DOHH2 (cell line): ENCODE measurements around the gene FGF21.

Experiments
- H3F3A ChIP-seq: fragments of 200-600 bp; sonication (generic), shearing (Covaris generic); 2 replicates; pipeline ENCODE4 v1.6.0; 2016; ENCODE audit warnings: antibody characterized with exemption, mild to moderate bottlenecking; ENCODE audit not compliant: control insufficient read depth, insufficient read depth
- H3K27ac ChIP-seq: fragments of 200-600 bp; sonication (generic); 2 replicates; pipeline ENCODE4 v1.5.1; 2014; ENCODE audit warnings: low read depth, mild to moderate bottlenecking, low read length, moderate library complexity
- H3K27me3 ChIP-seq: fragments of 200-600 bp; sonication (generic); 2 replicates; pipeline ENCODE4 v1.6.1; 2014; ENCODE audit warnings: mild to moderate bottlenecking, low read length, mixed read lengths; ENCODE audit not compliant: control insufficient read depth
- H3K36me3 ChIP-seq: fragments of 200-600 bp; sonication (generic); 2 replicates; pipeline ENCODE4 v1.6.1; 2014; ENCODE audit warnings: mild to moderate bottlenecking, low read length, moderate library complexity, mixed read lengths; ENCODE audit not compliant: control insufficient read depth
- H3K4me1 ChIP-seq: fragments of 200-600 bp; sonication (generic); 2 replicates; pipeline ENCODE4 v1.6.1; 2014; ENCODE audit warnings: mild to moderate bottlenecking, low read length, mixed read lengths; ENCODE audit not compliant: control insufficient read depth
- H3K4me2 ChIP-seq: fragments of 200-600 bp; sonication (generic); 2 replicates; pipeline ENCODE4 v1.6.0; 2014; ENCODE audit warnings: mild to moderate bottlenecking, low read length, moderate library complexity
- H3K4me3 ChIP-seq: fragments of 200-600 bp; sonication (generic); 2 replicates; pipeline ENCODE4 v1.5.1; 2014; ENCODE audit warnings: mild to moderate bottlenecking, low read length, mixed read lengths
- H3K79me2 ChIP-seq: fragments of 200-600 bp; sonication (generic); 2 replicates; pipeline ENCODE4 v1.6.1; 2014; ENCODE audit warnings: mild to moderate bottlenecking, low read length, mixed read lengths; ENCODE audit not compliant: control insufficient read depth
- H3K9me2 ChIP-seq: fragments of 200-600 bp; sonication (generic); replicated peaks from 2 replicates; pipeline ENCODE4 v1.6.1; 2014; ENCODE audit warnings: mild to moderate bottlenecking, low read length, mixed read lengths; ENCODE audit not compliant: control insufficient read depth
- H3K9me3 ChIP-seq: fragments of 200-600 bp; sonication (generic); 2 replicates; pipeline ENCODE4 v1.6.1; 2014; ENCODE audit warnings: antibody characterized with exemption, low read length, mixed read lengths; ENCODE audit not compliant: control insufficient read depth, insufficient read depth
- H4K20me1 ChIP-seq: fragments of 200-600 bp; sonication (generic); 2 replicates; pipeline ENCODE4 v1.6.0; 2014; ENCODE audit warnings: low read depth, mild to moderate bottlenecking, antibody characterized with exemption, low read length, moderate library complexity; ENCODE audit not compliant: control insufficient read depth, insufficient read depth
- CTCF ChIP-seq: fragments of 200-600 bp; sonication (generic); IDR thresholded peaks from one replicate; pipeline ENCODE4 v1.5.1; 2014; ENCODE audit warnings: antibody characterized with exemption, mild to moderate bottlenecking, low read depth, low read length; ENCODE audit not compliant: poor library complexity, severe bottlenecking
- EZH2phosphoT487 ChIP-seq: fragments of 200-600 bp; sonication (generic); IDR thresholded peaks from 2 replicates; pipeline ENCODE4 v1.6.1; 2017; ENCODE audit warnings: borderline replicate concordance, mild to moderate bottlenecking, antibody characterized with exemption, low read length, moderate library complexity, mixed read lengths

The FGF21 gene

DNA sequence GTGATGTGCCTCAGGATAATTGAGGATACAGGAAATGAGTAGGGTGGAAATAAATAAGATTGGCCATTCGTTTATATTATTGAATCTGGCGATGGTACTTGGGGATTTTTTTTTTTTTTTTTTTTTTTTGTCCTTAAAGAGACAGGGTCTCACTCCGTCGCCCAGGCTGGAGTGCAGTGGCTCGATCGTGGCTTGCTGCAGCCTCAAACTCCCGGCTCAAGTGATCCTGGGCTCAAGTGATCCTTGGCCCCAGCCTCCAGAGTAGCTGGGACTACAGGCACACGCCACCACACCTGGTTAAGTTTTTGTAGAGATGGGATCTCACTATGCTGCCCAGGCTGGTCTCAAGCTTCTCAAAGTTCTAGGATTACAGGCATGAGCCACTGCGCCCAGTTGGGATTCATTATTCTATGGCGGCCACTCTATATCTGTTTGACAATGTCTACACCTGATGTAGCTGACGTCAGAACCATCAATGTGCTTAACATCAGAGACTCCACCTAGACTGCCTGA, 33.1 kb upstream of the FGF21 start:
- H3K4me3 ChIP-seq = no peak overlapping the region
- H3K9me3 ChIP-seq = peaks cover 15% of the 10 kb centered on the region
- peaks cover 43% of the 10 kb centered on the region for H3K4me1 ChIP-seq
- H3K27ac ChIP-seq = no peak overlapping the region
- no peaks in the 10 kb centered on the region for H4K20me1 ChIP-seq
- peaks cover 15% of the 10 kb centered on the region for H3K36me3 ChIP-seq
- no peaks in the 10 kb centered on the region for H3K79me2 ChIP-seq
- TF ChIP-seq CTCF = no peak
- TF ChIP-seq EZH2phosphoT487 = no peak
- H3K4me2 ChIP-seq = no peak overlapping the region
- H3F3A ChIP-seq = peaks cover 9% of the 10 kb centered on the region
- no peaks in the 10 kb centered on the region for H3K27me3 ChIP-seq
- H3K9me2 ChIP-seq = no peaks in the 10 kb centered on the region

GRCh38 chr19:48724796-48725753, 30.2 kb upstream of the FGF21 start:
- H3K9me3 ChIP-seq = peaks cover 16% of the 10 kb centered on the region
- H3K27me3 ChIP-seq = no peaks in the 10 kb centered on the region
- peak overlapping the region; percentile 61 for H3K4me2 ChIP-seq
- peak overlapping the region; percentile 80 for H3K27ac ChIP-seq
- H3K79me2 ChIP-seq = no peaks in the 10 kb centered on the region
- no peaks in the 10 kb centered on the region for H3K9me2 ChIP-seq
- H3F3A ChIP-seq = peaks cover 9% of the 10 kb centered on the region
- peak overlapping the region; percentile 25 for H3K4me3 ChIP-seq
- H3K36me3 ChIP-seq = peaks cover 15% of the 10 kb centered on the region
- TF ChIP-seq EZH2phosphoT487 (no peak), CTCF (no peak)
- no peaks in the 10 kb centered on the region for H4K20me1 ChIP-seq
- peaks cover 39% of the 10 kb centered on the region for H3K4me1 ChIP-seq

DNA sequence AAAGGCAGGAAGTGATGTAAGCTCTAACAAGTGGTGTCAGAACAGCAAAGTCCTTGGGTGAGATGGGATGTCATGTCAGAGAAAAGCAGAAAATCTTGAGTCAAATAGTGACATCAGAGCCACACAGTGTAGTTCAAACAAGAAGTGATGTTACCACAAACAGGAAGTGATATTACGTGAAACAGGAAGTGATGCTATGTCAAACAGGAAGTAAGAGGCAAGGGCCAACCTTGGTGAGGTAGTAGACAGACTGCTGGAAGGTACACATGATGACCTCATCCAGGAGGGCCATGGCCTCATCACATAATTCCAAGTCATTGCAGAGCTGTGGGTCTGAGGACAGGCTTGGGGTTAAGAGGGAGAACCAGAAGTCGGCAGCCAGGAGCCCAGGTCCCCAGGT, 28.8 kb upstream of the FGF21 start:
- TF ChIP-seq CTCF (no peak), EZH2phosphoT487 (no peak)
- no peaks in the 10 kb centered on the region for H3K27me3 ChIP-seq
- H3K27ac ChIP-seq = peak overlapping the region; percentile 80
- H3F3A ChIP-seq = peaks cover 9% of the 10 kb centered on the region
- no peaks in the 10 kb centered on the region for H3K79me2 ChIP-seq
- no peaks in the 10 kb centered on the region for H4K20me1 ChIP-seq
- H3K4me2 ChIP-seq = peak overlapping the region; percentile 61
- H3K4me3 ChIP-seq = peak overlapping the region; percentile 25
- H3K4me1 ChIP-seq = peaks cover 30% of the 10 kb centered on the region
- no peaks in the 10 kb centered on the region for H3K9me2 ChIP-seq
- H3K36me3 ChIP-seq = peaks cover 15% of the 10 kb centered on the region
- peaks cover 16% of the 10 kb centered on the region for H3K9me3 ChIP-seq
